NCI-H146 (cell line): ENCODE results near the gene DYNLRB1.
A peak's percentile ranks its signal among the peaks of the same experiment; 100 is the strongest.

Experiments
- DNase-seq: peaks from one replicate; lab custom pipeline; 2025; lab: John Stamatoyannopoulos, UW

Gene DYNLRB1

GRCh38 chr20:34558320-34559218, 42.3 kb downstream of the DYNLRB1 start, which contains the start of gene MAP1LC3A:
Gene MAP1LC3A (plus strand): TSS chr20:34558718. CDS start chr20:34558869, 151 bp downstream.
- DNase-seq: peak; percentile 81

- no peak for DNase-seq
Observed at GRCh38 chr20:34559311-34560140, 43.3 kb downstream of the DYNLRB1 start.

- DNase-seq: no peak
Observed at GRCh38 chr20:34560141-34560523, 43.9 kb downstream of the DYNLRB1 start.

- no peak for DNase-seq
Observed at GRCh38 chr20:34560614-34561013, 44.4 kb downstream of the DYNLRB1 start.

- DNase-seq: no peak
Observed at GRCh38 chr20:34561661-34562060, 45.4 kb downstream of the DYNLRB1 start.

- DNase-seq: peak; percentile 42
Observed at GRCh38 chr20:34562641-34563040, 46.4 kb downstream of the DYNLRB1 start.

- DNase-seq: no peak
Observed at GRCh38 chr20:34564833-34565232, 48.6 kb downstream of the DYNLRB1 start.

- DNase-seq: peak; percentile 28
Observed at GRCh38 chr20:34566978-34567891, 51.0 kb downstream of the DYNLRB1 start.

- no peak for DNase-seq
Observed at GRCh38 chr20:34567892-34568865, 52.0 kb downstream of the DYNLRB1 start.

GRCh38 chr20:34569598-34569997, 53.4 kb downstream of the DYNLRB1 start:
- DNase-seq: no peak

GRCh38 chr20:34570859-34571306, 54.7 kb downstream of the DYNLRB1 start:
- DNase-seq: no peak

- DNase-seq: no peak
Observed at GRCh38 chr20:34571753-34572152, 55.5 kb downstream of the DYNLRB1 start.

- DNase-seq: no peak
Observed at GRCh38 chr20:34573541-34574300, 57.5 kb downstream of the DYNLRB1 start.

GRCh38 chr20:34574426-34574825, 58.2 kb downstream of the DYNLRB1 start:
- no peak for DNase-seq

- DNase-seq: no peak
Observed at GRCh38 chr20:34574861-34575260, 58.6 kb downstream of the DYNLRB1 start.

- no peak for DNase-seq
Observed at GRCh38 chr20:34575271-34575670, 59.0 kb downstream of the DYNLRB1 start.

GRCh38 chr20:34575756-34576155, 59.5 kb downstream of the DYNLRB1 start:
- no peak for DNase-seq

GRCh38 chr20:34577061-34577460, 60.8 kb downstream of the DYNLRB1 start:
- no peak for DNase-seq

GRCh38 chr20:34578025-34578424, 61.8 kb downstream of the DYNLRB1 start:
- no peak for DNase-seq

GRCh38 chr20:34578521-34578920, 62.3 kb downstream of the DYNLRB1 start:
- no peak for DNase-seq
